NCI-H82 treated with DMSO at 0.1 percent for 48 hours (cell line): ENCODE results near the gene IDE.
A peak's percentile ranks its signal among the peaks of the same experiment; 100 is the strongest.

Source experiments
- DNase-seq: peaks from one replicate; lab custom pipeline; 2025; ENCODE audit not compliant: unreplicated experiment; lab: John Stamatoyannopoulos, UW

Gene IDE

DNA sequence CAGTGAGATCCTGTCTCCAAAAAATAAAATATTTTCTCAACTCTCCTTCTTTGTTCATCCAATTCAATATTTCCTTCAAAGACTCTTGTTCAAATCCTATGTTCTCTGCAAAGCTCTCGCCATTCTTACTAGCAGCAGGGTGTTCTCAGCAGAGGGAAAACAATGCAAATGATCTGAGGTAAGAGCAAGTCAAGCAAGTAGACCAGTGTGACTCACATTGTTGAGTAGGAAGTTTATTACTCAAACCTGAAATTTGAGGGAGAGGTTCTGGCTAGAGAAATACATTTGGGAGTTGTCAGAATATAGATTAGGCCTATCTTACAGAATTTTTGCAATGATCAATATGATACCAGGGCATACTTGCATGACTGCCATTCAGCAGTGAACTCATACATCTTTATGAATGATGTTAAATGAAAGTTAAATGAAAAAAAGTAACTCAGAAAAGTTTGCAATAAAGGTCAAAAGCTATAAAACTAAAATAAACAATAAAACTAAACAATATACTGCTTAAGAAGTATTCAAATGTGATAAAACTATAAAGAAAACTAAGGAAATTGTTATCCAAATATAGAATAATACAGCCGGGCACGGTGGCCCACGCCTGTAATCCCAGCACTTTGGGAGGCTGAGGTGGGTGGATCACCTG is 5.8 kb downstream of the IDE start:
- DNase-seq: no peak

DNA sequence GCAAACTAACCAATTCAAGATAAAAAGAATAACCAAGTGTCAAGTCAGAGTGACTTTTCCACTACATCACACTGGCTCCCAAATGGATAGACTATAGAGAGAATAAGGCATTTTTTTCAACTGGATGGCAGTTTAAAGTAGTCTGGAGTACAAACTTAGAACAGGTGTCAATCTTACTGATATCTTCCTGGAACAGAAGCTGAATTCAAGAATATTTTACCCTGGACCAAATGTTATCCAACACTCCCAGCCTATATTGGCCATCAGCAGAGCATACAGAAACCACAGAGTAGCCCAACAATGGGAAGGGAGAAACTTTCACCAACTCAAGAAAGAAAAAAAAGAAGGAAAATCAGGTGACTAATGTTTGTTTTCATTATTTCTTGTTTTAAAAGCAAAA is 11.5 kb downstream of the IDE start:
- DNase-seq: no peak

DNA sequence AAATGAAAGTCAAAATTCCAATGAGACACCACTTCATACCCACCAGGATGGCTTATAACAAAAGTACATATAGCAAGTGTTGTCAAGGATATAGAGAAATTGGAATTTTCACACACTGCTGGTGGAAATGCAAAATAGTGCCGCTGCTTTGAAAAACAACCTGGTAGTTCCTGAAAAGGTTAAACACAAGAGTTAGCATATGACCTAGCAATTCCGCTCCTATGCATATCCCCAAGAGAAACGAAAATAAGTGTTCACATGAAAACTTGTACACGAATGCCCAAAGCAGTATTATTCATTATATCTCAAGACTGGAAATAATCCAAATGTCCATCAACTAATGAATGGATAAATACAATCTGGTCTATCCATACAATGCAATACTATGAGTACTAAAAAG is 14.8 kb downstream of the IDE start:
- no peak for DNase-seq

DNA sequence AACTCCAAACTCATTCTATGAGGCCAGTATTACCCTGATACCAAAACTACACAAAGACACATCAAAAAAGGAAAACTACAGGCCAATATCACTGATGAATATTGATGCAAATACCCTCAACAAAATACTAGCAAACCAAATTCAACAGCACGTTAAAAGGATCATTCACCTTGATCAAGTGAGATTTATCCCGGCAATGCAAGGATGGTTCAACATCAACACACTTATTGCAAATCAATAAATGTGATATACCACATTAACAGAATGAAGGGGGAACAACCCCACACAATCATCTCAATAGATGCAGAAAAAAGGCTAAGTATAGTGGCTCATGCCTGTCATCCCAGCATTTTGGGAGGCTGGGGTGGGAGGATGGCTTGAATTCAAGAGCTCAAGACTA is 19.9 kb downstream of the IDE start:
- no peak for DNase-seq

DNA sequence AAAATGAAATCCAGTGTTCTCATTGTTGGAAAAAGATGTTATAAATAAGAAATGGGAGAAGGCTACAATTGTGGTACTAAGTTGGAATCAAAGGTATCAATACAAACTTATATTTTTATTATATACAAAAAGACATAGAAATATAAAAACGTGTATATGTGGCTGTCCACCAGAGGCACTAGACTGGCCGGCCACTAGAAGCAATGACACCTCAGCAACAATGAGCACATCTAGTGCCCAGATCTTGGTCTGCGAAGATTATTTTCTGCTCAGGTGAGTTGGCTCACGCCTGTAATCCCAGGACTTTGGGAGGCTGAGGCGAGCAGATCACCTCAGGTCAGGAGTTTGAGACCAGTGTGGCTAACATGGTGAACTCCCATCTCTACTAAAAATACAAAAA is 21.6 kb downstream of the IDE start:
- DNase-seq: no peak

DNA sequence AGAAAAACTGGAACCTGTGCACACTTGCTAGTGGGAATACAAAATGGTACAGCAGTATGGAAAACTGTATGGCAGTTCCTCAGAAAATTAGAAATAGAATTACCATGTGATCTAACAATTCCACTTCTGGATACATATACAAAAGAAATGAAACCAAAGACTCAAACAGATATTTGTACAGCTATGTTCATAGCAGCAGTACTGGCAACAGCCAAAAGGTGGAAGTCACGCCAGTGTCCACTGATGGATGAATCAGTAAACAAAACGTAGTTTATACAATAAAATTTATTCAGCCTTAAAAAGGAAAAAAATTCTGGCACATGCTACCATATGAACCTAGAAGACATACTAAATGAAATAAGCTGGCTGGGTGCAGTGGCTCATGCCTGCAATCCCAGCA is 23.0 kb downstream of the IDE start:
- no peak for DNase-seq

DNA sequence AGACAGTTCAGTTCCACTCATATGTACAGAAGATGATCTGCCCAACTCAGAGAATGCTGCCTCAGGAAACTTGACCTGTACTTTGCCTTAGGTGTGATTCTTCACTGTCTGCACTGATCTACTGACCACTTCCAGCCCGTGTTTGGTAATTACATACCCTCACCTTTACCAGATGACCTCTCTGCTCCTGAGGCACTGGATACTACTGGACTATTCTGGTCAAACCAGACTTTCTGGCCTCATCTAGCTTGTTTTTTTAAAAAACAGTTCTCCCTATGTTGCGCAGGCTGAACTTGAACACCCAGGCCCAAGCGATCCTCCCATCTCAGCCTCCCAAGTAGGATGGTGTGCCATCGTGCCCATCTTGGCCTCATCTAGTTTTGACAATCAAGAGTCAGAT is 26.2 kb downstream of the IDE start:
- no peak for DNase-seq

DNA sequence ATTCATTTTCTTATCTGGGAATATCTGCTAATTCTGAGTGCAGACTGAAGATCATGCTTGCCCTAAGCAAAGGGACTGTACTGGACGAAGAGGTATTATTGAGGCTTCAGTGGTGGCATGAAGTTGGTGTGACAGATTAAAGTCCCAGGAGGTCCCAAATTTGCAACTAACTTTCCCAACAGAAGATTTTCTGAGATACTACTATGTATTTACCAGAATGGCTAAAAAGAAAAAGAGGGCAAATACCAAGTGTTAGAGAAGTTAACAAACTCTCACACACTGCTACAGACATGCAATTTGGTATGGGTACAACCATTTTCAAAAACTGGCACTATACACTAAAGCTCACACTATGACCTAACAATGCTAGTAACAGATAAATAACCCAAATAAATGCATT is 28.3 kb downstream of the IDE start:
- no peak for DNase-seq

DNA sequence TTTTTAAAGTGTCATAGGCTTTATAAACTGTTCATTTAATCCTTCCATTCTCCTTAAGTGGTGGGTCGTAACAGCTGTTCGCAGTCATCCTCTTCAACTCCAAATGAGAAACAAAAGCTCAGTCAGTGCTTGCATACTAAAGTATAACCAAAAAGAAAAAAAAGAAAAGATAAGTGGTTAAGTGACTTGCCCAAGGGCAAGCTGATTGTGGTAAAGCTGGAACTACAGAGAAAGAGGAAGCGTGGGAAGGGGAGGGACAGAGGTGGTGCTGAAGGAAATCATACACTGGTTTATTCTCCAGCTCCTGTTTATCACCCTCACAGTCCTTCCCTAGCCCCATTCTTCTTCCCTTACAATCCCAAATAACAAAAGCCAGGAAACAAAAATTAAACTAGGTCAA is 29.6 kb downstream of the IDE start:
- DNase-seq: peak; percentile 59

DNA sequence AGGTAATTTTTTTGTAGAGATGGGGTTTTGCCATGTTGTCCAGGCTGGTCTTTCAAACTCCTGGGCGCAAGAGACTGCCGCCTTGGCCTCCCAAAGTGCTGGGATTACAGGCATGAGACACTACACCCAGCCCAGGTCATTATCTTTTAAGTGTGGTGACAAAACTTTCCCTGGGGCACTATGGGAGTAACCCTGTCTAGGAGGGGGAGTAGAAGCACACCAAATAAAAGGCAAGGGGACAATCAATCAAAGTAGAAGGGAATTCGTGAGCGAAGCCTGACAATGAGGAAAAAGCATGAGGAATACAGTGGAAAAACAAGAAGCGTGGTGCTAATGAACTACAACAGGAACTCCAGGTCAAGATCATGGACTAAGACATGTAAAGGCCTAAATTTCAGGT is 31.4 kb downstream of the IDE start:
- DNase-seq: no peak

DNA sequence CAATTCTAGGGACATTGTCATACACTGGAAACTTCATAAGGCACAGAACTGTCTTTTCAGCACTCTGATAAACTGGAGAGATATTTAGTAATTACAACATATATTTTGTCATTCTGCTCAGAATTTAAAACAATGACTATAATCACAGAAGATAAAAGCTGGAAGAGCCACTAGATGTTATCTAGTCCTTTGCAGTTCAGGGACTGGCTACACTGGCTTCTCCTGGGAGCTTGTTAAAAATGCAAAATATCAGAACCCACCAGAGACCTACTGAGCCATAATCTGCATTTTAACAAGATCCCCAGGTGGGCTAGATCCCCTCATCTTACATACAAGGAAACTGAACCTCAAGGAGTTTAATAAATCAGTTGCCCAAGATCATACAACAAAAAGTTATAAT is 32.3 kb downstream of the IDE start:
- no peak for DNase-seq

DNA sequence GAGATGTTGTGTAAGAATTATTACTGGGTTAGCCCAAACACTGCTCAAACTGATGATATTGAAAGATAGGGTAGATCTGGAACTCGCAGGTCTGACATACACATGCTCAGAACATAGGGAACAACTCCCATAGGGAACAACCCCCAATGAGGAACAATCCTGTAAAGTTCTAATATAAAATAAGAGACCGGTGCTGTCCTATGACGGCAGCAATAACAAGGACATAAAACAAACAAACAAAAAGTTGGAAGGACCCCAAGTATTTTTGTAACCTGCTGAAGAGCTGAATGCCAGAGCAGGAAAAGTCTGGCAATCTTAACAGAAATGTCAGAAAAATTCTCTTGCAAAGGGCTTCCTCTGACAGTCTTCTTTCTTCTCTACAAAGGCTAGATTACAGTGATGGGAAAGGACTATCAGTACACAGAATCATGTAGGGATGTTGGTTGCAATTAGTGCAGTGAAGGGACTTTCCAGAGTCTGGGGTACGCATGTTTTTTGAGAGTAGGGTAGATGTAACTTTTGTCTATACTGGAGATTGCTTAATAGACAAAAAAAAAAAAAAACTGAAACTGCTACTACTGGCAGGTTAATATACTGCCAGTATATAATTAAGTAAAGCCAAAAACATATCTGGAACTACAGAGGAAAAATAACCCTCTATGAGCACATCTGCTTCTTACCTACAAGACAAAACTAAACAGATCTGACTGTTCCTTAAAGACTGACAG is 35.5 kb downstream of the IDE start:
- DNase-seq: no peak

DNA sequence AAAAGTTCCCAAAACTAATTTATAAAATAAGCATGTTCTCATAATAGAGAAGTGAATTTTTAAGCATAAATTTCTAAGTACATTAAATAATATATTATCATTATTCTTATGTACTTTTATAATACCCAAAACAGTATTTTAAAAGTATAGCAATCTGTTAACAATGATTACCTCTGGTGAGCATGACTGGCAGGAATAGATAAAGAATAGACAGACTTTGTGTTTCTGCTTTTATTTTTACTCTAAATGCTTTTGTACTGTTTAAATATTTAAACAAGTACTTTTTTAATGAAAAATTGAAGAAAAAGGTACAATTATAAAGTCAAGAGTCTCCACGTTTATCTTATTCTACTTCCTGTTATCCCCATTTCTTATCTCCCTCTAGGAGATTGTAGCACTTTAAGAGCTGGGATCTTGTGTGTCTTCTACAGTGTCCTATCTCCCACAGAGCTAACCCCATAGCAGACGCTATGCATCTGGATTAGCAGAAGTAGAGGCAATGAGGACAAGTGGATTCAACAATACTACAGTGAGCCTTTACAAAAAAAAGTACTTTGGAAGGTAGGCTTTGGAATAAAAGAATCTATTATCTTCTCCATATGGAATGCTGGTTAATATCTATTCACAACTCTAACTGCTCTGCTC is 42.9 kb downstream of the IDE start:
- no peak for DNase-seq

DNA sequence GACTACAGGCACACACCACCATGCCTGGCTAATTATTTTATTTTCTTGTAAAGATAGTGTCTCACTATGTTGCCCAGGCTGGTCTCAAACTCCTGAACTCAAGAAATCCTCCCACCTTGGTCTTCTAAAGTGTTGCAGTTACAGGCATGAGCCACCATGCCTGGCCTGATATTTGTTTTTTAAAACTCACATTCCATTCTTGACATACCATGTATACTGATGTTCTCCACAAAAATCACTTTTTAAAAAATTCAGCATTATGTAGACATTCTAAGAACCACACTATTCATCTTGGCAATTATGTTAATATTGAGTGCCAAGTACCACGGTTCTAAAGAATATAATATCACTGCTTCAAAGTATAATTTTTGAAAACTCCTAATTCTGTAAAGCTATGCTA is 43.5 kb downstream of the IDE start:
- DNase-seq: no peak

DNA sequence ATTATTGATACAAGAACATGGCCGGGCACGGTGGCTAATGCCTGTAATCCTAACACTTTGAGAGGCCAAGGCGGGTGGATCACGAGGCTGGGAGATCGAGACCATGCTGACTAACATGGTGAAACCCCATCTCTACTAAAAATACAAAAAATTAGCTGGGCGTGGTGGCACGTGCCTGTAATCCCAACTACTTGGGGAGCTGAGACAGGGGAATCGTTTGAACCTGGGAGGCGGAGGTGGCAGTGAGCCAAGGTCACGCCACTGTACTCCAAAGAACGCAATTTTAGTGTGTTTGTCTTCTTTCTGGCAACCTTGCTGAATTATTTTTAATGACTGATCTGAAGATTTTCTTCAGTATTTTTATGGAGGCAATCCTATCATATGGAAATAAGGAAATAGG is 46.2 kb downstream of the IDE start:
- DNase-seq: no peak

DNA sequence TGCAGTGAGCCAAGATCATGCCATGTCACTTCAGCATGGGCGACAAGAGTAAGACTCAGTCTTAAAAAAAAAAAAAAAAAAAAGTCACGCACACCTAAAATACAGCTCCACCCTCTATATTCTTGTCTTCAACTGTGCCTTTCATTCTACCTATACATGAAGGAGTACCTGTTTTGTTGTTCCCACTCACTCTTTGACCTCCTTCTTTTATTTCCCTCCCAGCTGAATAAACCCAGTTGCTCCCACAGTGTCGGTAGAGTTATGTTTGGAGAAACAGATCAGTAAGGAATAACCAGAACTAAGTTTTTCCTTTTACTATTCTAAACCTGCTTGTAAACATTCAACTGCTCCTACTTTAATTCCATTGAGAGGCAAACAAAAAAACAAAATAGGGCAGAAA is 50.3 kb downstream of the IDE start:
- DNase-seq: no peak

DNA sequence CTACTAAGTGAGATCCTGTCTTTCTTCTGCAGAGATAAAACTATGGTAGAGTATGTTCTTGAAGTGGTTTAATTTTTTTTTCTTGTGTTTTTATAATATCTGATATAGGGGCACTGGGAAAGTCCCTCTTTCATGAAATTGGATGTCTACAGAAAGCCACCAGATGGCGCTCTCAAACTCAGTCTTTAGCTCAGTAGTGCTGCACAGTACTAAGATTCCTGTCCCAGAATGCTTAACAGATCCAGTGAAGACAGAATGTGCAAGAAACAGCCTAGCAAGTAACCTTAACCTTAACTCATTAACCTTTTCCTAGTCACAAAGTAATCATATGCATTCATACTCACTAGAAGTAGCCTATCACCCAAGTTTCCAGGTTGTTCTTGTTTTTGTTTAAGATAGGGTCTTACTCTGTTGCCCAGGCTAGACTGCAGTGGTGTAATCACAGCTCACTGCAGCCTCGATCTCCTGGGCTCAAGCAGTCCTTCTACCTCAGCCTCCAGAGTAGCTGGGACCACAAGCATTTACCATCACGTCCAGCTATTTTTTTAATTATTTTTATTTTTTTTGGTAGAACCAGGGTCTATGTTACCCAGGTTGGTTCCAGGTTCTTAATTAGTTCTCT is 56.7 kb downstream of the IDE start:
- peak; percentile 21 for DNase-seq

DNA sequence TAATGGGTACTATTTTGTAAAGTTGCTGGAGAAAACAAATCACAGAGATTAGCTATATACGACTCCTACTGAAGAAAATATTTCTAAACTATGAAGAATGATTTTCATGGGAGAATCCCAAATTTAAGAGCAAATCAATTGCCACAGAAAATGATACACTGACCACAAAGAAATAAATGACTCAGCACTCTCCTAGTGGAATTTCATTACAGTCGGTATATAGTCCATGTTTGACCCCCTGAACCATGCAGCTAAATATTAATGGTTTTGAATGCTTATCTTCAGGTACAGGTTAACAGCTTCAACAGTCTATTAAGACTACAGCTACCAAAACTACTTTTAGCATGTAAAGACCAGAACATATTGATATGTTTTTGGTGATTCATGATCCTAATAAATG is 65.0 kb downstream of the IDE start:
- no peak for DNase-seq

DNA sequence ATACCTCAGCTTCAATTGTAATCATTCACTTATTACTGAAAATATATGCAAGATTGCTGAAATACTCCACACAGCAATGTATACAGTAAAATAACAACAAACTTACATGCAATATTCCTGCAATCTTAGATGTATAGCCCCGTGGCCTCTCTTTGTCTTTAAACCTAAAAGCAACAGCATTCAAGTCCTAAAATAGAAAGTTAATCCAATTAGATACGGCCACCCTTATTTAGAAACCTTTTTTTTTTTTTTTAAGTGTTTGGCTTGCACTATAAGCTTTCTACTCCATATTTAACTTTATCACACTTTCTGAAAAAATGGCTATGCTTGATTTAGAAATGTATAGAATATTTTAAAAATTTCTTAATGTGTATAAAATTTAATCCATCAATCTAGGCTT is 67.6 kb downstream of the IDE start:
- peak; percentile 38 for DNase-seq

DNA sequence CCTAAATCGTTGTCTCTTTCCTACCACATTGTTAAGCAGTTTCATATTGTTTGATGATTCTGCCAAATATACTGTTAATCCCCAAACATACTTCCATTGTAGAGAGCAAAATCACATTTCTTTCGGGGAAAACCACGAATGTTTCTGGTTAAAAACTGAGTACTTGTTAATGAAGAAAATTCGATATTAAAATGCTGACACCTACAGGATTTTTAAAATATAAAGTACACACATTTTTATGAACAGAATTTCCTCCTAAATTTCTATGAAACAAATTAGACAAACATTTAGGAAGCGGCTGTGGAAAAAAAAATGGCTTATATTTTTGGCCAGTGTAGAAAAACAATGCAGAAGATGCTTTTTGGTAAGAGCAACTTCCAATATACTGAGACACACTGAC is 68.8 kb downstream of the IDE start:
- no peak for DNase-seq

DNA sequence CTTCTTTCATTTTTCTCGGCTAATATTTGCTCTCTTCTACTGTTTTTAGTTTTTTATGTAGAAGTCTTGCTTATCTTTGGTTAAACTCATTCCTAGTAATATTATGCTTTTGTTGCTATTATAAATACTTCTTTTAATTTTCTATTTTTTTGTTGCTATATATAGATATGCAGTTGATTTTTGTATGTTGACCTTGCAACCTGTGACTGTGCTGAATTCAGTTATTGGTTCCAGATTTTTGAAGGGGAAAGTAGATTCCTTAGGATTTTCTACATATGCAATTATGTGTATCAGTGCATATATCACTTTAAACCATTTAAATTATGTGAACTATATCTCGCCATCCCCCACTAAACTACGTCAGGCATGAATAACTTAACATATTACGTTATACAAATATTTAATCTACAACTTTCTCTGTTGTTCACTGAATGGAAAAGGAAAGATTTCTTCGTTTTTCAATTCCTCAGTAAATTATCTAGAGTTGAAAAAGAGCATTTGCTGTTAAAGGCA is 71.5 kb downstream of the IDE start:
- no peak for DNase-seq

DNA sequence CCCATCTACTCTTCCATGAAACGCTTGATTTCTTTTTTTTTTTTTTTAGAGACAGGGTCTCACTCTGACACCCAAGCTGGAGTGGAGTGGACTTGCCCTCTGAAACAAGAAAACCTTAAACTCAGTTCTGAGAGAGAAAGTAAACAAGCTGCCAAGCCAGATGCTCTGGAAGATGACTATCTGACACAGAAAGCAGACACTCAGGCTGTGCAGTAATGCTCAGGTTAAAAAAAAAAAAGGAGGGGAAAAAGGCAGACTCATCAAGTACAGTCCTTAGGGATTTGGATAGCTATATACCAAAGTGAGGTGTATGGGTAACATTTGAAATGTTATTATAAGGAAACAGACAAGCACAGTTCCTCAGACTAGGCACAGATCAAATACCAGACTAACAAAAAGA is 80.5 kb downstream of the IDE start:
- no peak for DNase-seq
